ENCODE data around the gene ZIC1.

The ZIC1 gene

GRCh38 chr3:147395899-147396711 lies 13.1 kb upstream of the ZIC1 start:
- DNase-seq (ENCODE audit: low read depth in 2 of 2): no peak

DNA sequence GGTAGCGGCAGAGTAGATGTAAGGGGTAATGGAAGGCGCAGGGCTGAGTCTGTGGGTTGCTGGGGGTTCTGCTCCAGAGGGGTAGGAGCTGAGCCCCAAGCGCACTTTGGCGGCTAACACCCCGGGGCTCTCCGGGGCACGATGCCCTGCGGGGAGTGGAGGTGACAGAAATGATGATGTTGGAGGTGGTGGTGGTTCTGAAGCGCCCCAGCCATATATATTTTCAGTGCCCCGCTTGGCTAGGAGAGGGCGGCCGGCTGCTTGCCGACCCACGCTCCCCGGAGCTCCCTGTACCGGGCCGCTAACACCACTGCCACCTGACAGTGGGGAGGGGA lies 12.5 kb upstream of the ZIC1 start:
- no peak for DNase-seq (ENCODE audit: low read depth in 2 of 2)

GRCh38 chr3:147397155-147397874 lies 11.8 kb upstream of the ZIC1 start:
- DNase-seq (ENCODE audit: low read depth in 2 of 2): no peak

DNA sequence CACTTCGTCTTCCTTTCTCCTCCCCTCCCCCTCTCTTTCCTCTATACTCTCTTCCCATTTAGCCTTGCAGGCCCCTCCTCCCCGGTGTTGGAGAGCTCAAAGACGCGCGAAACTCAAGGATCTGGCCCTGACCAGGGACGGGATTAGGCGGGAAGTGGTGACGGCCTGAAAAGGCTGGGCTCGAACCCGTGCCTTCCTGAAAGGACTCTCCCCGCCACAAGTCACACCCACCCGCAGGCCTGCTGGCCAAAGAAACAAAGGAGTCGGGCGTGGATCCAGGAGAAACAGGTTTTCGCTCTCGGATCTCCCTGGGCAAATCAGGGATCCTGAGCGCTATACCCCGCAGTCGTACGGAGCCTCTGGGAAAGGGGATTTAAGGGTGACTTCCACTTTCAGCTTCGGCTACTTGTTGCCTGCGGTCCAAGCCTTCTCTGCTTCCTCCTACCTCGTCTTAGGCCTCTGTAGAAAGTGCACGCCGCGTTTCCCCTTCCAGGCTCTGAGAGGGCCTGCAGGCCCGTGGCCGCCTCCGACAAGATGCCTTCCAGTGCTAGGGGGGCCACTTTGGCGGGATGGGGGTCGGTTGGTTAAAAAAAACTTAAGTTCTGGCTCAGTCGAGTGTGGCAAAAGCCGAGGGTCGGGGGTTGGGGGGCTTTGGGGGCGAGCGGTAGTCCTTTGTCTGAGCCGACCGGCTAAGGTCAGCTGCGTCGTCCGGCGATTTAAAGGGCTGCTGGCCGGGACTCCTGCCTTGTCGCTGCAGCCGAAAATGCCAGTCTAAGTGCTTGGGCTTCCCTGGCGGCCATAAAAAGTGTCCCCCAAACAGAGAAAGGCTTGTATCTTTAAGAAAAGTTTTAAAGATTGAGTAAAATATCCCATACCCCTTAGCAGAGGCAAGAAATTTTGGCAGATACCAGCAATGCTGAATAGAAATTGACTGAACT lies 11.0 kb upstream of the ZIC1 start:
- no peak for DNase-seq (ENCODE audit: low read depth in 2 of 2)

GRCh38 chr3:147398813-147399534 lies 10.2 kb upstream of the ZIC1 start:
- no peak for DNase-seq (ENCODE audit: low read depth in 2 of 2)

DNA sequence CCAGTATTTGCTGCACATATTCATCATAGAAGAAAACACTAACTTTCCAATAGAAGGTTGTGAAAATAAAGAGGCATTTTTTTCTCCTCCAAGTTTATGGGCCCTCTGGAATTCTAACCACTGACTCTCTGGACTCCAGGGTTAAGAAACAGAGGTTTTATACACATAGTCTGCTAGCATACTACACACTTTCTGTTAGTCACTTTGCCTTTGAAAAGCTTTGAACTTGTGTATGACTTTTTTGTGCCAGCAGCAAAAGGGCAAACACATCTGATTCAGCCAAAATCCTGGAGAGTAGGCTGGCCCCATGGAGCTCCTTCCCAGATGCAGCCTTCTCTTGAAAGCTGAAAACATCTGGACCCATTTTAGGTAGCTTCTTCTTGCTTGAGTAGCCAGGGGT lies 9.1 kb upstream of the ZIC1 start:
- no peak for DNase-seq (ENCODE audit: low read depth in 2 of 2)

GRCh38 chr3:147400999-147401398 lies 8.2 kb upstream of the ZIC1 start:
- no peak for DNase-seq (ENCODE audit: low read depth in 2 of 2)

DNA sequence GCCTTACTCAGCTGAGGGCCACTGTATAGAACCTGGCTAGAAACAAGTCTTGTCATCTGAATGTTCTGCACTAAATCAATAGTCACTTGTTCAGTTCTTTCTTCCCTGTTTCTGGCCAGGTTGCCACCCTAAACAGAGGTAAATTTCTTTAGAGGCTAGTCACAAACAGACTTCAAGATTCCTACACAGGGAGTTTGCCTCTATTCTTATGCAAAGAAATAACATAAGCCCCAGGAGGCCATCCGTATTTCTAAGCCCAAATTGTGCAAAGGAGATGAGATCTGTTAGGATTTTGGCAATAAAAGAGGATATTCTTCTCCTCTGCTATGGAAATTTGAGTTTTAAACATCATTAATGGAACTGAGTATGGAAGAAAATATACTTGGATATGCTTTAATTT lies 7.7 kb upstream of the ZIC1 start:
- no peak for DNase-seq (ENCODE audit: low read depth in 2 of 2)

DNA sequence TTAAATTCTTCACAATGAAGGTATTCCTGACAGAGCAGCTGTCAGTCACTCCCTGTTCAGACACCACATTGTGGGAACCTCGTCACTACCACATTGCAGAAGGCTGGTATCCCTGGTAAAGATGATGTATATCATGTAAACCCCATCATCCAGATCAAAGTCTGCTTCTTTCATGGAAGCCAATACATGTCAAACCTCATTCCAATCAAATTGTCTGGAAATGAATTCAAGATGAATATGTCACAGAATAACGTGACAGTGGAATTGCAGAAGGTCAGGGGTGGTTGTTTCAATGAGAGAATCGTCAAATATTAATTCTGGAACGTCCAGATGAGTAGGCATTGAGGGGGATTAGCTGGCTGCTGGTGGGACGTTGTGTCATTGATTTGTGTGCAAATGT lies 7.0 kb upstream of the ZIC1 start:
- no peak for DNase-seq (ENCODE audit: low read depth in 2 of 2)

DNA sequence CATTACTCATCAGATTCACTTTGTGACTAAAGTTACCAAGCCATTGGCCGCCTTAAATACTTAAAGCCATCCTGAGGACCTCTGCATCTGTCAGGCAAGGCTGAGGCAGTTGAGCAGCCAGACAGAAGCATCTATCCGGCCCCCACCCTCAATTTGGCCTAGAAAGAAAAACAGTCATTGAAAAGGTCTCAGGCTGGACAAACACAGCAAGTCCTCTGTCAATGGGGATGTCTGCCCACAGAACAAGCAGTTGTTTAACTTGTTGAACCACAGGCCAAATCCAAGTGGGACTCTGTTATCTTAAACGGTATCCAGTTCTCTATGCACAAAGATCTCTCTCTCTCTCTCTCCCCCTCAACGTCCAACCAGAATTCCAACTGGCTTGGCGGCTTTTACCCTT lies 5.7 kb upstream of the ZIC1 start:
- DNase-seq (ENCODE audit: low read depth in 2 of 2): no peak

GRCh38 chr3:147404000-147404799 lies 5.0 kb upstream of the ZIC1 start:
- DNase-seq (ENCODE audit: low read depth in 2 of 2): no peak

DNA sequence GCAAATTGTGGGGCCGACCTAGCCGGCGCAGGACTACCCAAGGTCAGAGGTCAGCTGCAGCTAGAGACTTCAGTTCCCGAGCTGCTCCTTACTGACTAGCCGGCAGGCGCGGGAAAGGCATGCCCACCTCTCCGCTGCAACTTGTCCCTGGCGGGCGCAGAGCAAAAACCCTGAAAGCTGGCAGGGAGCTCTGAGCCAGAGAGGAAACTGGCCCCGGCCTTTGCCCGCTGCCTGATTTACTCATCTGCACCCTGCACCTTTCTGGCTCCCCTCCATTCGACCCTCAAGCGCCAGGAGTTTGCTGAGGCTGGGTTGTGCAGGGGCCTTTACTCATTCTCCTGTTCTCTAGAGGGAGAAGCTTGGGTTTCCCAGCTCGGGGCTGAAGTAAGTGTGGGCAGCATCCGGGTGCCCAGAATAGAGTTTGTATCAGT lies 4.3 kb upstream of the ZIC1 start:
- no peak for DNase-seq (ENCODE audit: low read depth in 2 of 2)

GRCh38 chr3:147405231-147406027 lies 3.7 kb upstream of the ZIC1 start:
- no peak for DNase-seq (ENCODE audit: low read depth in 2 of 2)

DNA sequence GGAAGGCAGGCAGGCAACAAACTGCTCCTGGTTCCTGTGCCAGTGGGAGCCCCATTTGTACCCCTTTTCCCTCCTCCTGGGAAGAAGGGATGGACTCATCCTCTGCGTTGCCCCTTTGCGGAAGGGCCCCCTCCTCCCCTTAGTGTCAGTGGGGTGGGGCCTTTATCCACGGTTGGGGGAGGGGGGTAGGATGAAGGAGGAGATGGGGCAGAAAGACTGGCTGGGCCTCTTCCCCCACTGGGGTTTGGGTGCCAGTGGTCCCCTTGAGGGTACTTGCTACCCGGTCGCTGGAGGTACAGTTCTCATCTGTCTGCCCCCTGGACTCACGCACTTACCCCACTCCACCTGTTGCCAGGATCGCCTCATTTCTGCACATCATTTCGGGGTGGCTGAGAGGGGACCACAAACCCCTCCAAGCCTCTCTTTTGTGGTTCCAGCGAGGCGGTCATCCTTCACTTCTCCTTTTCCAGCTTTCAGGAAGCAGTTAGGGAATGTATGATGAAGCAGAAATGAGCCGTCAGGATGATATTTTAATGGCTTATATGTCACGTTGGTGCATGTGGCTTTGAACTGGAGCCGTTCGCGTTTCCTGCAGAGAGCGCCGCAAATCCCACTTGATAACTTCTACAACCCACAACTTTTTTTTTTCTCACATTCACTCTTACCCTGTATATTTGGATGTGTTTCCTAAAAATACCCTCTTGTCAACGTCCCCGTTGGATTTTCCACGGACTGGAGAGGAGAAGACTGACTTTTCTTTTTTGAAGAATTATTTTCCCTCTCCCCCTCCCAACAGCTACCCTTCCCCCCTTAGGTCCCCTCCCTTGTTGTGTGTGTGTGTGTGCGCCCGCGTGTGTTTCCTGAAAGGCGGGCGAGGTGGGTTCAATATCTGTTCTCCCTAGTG lies 2.9 kb upstream of the ZIC1 start, which contains the start of gene ZIC4:
TSS of gene ZIC4 (minus strand) at position 516 of the 904 bp plus-strand sequence. CDS start 3,746 bp downstream, outside the sequence.
- DNase-seq (ENCODE audit: low read depth in 2 of 2): no peak

- no peak for DNase-seq (ENCODE audit: low read depth in 2 of 2)
Measured at GRCh38 chr3:147407114-147407497, 2.1 kb upstream of the ZIC1 start.

- DNase-seq (ENCODE audit: low read depth in 2 of 2): no peak
Measured at GRCh38 chr3:147407498-147408187, 1.5 kb upstream of the ZIC1 start.

- no peak for DNase-seq (ENCODE audit: low read depth in 2 of 2)
Measured at GRCh38 chr3:147408188-147409100, 721 bp upstream of the ZIC1 start.
